ENCODE results near the gene OCEL1.

Gene OCEL1

DNA sequence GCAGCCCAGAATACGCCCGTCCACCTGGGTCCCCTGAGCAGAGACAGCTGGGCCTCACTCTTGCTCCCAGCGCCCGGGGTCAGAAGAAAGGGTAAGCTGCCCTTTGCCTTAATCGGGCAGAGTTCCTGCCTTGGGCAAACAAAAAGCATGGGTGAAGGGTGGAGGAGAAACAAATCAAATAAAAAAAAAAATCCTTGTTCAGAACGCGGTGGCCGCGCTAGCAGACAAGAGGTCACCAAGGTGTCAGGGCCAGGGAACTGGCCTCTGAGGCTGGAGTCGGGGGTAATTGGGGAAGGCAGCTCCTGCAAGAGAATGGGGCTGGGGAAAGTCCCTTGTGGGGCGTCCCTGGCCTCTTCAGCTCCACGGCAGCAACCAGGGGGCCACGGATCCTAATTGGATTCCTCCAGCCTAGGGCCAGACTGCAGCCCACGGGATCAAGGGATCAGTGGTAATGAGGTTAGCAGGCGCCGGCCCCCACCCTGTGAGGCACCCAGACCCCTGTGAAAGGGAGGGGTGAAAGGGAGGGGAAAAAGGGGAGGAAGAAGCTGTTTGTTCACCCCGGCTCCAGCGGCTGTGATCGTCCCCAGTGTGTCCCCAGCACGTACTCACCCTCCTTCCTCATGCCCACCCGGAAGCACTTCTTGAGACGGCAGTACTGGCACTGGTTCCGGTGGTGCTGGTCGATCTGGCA lies 14.2 kb downstream of the OCEL1 start:
- Histone ChIP-seq H3K36me3 (peaks cover 63% of the 10 kb centered on the region), H3K27ac (peak overlapping the region; percentile 89), H3K4me3 (ENCODE audit: low read depth, low read length) (peak overlapping the region; percentile 21), H3K27me3 (ENCODE audit: insufficient read depth, low read depth, severe bottlenecking) (no peaks in the 10 kb centered on the region), H3K9me3 (ENCODE audit: severe bottlenecking) (no peaks in the 10 kb centered on the region)
- TF ChIP-seq, protein P1, sequence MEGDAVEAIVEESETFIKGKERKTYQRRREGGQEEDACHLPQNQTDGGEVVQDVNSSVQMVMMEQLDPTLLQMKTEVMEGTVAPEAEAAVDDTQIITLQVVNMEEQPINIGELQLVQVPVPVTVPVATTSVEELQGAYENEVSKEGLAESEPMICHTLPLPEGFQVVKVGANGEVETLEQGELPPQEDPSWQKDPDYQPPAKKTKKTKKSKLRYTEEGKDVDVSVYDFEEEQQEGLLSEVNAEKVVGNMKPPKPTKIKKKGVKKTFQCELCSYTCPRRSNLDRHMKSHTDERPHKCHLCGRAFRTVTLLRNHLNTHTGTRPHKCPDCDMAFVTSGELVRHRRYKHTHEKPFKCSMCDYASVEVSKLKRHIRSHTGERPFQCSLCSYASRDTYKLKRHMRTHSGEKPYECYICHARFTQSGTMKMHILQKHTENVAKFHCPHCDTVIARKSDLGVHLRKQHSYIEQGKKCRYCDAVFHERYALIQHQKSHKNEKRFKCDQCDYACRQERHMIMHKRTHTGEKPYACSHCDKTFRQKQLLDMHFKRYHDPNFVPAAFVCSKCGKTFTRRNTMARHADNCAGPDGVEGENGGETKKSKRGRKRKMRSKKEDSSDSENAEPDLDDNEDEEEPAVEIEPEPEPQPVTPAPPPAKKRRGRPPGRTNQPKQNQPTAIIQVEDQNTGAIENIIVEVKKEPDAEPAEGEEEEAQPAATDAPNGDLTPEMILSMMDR (IDR thresholded peaks at IDR 0.05; ENCODE audit: low read depth, low read length), result no peak
- DNase-seq, result peak; percentile 93

DNA sequence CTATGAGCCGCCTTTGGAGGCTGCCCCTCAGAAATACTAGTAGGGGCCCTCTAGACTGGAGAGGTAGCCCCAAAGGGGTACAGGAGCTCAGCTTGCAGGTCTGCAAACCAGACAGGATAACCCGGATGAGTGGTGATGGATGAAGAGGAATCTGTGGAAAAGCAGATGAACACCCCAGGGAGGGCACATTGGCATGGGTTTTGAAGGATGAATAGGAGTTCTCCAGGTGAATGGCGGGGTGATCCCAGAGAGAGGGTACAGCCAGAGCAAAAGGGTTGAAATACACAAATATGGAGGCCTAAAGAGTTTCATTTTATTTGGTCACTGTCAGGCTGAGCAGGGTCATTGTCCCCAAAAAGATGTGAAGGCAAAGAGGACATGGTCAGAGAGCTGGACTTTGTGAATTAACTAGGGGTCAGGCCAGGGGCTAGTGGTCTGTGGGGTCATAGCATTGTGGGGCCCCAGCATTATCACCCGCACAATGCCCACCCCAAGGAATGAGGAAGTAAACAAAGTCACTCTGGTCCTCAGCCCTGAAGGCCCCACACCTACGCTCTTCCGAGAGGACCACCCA lies 14.9 kb downstream of the OCEL1 start:
- TF ChIP-seq, protein P1 (IDR thresholded peaks at IDR 0.05; ENCODE audit: low read depth, low read length), result no peak
- Histone ChIP-seq H3K9me3 (ENCODE audit: severe bottlenecking) (no peaks in the 10 kb centered on the region), H3K36me3 (peaks cover 57% of the 10 kb centered on the region), H3K27ac (peak overlapping the region; percentile 89), H3K27me3 (ENCODE audit: insufficient read depth, low read depth, severe bottlenecking) (no peaks in the 10 kb centered on the region), H3K4me3 (ENCODE audit: low read depth, low read length) (peak overlapping the region; percentile 21)
- no peak for DNase-seq

DNA sequence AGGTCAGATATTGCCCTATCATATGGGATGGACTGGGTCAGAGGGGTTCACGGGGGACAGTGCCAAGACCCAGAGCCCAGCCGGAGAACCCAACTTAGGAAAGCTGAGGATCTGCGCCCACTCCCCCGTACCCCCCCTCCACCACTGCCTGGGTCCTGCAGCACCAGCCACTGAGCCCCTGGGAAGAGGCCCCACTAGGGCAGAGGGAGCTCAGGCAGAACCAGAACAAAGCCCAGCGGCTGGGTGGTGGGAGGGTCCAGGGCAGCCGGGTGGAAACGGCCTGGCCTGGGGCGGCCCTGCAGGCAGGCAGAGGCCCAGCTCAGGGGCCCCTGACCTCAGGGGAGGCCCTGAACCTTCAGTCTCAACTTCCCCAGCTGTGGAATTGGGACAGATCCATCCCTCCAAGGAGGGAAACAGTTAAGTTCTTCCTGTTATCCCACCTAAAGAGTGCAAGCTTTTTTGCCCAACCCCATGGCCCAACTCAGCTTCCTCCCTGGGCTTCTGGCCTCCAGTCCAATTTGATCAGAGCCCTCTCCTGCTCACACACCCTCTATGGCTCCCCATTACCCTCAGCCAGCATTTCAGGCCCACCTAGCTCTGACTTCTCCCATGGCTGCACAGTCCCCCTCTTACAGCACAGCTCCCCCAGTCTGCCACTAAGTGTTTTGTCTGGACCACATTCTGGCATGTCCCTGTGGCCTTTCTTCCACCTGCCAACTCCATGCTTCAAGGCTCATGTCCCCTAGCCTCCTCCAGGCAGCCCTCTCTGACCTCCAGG lies 16.6 kb downstream of the OCEL1 start:
- TF ChIP-seq, protein P1 (IDR thresholded peaks at IDR 0.05; ENCODE audit: low read depth, low read length), result no peak
- Histone ChIP-seq H3K9me3 (ENCODE audit: severe bottlenecking) (no peaks in the 10 kb centered on the region), H3K36me3 (peaks cover 46% of the 10 kb centered on the region), H3K27me3 (ENCODE audit: insufficient read depth, low read depth, severe bottlenecking) (no peaks in the 10 kb centered on the region), H3K4me3 (ENCODE audit: low read depth, low read length) (peak overlapping the region; percentile 72), H3K27ac (peak overlapping the region; percentile 89)
- no peak for DNase-seq

DNA sequence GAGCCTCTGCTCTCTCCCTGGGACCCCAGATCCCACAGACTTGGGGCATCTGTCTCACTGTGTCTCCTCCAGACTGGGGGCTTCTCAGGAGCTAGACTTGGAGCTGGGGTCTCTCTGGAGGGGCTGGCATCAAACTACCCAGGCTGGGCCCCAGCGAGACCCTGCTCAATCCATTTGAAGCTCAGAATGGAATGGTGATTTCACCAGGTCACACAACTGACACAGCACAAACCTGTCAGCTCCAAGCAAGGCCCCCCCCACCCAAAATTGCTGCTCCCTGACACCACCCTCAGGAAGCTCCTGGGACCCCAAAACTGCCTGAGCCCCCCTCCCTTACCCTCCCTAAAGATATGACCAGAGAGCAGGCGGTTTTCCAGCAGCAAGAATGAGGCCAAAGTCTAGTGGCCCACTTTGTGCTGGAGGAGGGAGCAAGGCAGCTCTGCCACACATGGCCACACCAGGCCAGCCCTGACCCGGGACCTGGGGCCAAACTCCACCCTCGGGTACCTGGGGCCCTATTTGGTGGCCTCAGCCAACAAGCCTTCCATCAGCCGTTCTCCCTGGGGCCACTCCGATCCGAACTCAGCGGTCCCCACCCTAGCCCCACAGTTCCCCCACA lies 17.3 kb downstream of the OCEL1 start:
- Histone ChIP-seq H3K36me3 (peaks cover 39% of the 10 kb centered on the region), H3K27me3 (ENCODE audit: insufficient read depth, low read depth, severe bottlenecking) (no peaks in the 10 kb centered on the region), H3K4me3 (ENCODE audit: low read depth, low read length) (peak overlapping the region; percentile 72), H3K27ac (peak overlapping the region; percentile 89), H3K9me3 (ENCODE audit: severe bottlenecking) (no peaks in the 10 kb centered on the region)
- TF ChIP-seq, protein P1 (IDR thresholded peaks at IDR 0.05; ENCODE audit: low read depth, low read length), result no peak
- DNase-seq, result no peak

DNA sequence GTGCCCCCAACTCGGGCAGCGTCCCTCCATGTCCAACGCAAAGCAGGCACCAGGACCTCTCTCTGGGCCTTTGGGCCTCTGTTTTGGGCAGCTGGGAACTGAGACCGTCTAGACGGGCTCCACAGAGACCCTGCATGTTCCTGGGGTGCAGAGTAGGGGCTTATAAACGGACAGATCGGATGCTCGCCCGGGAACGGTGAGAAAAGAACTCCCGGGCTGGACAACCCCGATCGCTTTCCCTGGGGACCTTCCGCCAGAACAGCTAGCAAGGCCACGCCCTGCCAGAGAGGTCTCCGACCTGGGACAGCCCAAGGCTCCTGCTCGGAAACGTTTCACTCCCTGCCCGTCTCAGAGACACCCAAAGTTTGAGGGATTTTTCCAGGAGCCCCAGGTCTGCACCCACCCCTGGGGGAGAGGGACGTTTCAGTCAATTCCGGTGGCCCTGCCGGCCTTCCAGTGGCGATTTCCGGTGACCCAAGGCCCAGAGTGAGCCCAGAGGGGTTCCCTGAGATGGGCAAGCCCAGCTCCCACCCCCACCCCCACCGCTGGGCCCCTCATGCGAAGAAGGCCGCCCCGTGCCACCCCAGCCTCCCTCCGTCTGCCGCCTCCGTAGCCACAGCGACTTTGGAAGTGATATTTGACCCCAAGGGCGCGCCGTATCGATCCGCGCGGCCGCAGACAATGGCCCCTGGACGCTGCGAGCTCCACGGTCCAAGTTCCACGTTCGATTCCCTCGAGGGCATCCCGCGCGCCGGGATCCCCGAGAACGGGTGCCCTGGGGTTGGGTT lies 18.0 kb downstream of the OCEL1 start:
- Histone ChIP-seq H3K27me3 (ENCODE audit: insufficient read depth, low read depth, severe bottlenecking) (no peaks in the 10 kb centered on the region), H3K36me3 (peaks cover 31% of the 10 kb centered on the region), H3K9me3 (ENCODE audit: severe bottlenecking) (no peaks in the 10 kb centered on the region), H3K4me3 (ENCODE audit: low read depth, low read length) (peak overlapping the region; percentile 72), H3K27ac (peak overlapping the region; percentile 89)
- TF ChIP-seq, protein P1 (IDR thresholded peaks at IDR 0.05; ENCODE audit: low read depth, low read length), result no peak
- DNase-seq, result peak; percentile 46
